ENCODE results near the gene BTBD6.

DNA sequence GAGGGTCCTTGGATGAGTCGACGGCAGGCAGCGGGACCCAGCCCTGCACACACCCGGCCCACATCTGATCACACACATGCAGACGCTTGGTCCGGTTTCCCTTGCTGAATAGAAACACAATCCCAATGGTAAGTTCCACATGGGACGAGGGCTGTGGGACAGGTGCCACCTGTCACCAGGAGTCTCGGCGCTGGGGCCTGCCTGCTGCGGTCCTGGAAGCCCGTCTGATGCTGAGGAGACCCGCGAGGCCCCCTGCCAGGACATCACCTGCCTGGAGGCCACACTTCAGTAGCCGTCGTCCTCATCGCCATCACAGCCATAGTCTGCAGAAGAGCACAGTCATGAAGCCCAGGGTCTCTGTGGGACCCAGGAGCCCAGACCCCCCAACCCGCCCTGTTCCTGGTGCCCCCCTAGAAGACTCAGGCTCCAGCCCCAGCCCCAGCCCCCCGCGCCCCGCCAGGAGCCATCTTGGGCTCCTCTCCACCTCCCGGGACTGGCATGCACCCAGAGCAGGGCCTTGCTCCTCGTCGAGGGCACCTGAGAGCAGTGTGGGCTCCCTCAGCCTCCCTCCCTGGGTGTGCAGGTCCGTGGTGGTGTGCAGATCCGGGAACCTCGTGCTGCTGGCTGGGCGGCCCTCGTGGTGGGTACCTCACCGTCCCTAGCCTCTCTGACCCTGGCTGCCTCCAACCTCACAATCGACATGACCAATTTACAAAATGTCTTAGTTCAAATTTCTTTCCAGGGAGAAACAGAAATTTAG, 37.9 kb upstream of the BTBD6 start:
- TF ChIP-seq EZH2 (IDR thresholded peaks at IDR 0.05; ENCODE audit: borderline replicate concordance) (no peak), EZH2phosphoT487 (IDR thresholded peaks at IDR 0.05; ENCODE audit: low read depth, severe bottlenecking, unreplicated experiment) (no peak)
- TF ChIP-seq, protein P1, sequence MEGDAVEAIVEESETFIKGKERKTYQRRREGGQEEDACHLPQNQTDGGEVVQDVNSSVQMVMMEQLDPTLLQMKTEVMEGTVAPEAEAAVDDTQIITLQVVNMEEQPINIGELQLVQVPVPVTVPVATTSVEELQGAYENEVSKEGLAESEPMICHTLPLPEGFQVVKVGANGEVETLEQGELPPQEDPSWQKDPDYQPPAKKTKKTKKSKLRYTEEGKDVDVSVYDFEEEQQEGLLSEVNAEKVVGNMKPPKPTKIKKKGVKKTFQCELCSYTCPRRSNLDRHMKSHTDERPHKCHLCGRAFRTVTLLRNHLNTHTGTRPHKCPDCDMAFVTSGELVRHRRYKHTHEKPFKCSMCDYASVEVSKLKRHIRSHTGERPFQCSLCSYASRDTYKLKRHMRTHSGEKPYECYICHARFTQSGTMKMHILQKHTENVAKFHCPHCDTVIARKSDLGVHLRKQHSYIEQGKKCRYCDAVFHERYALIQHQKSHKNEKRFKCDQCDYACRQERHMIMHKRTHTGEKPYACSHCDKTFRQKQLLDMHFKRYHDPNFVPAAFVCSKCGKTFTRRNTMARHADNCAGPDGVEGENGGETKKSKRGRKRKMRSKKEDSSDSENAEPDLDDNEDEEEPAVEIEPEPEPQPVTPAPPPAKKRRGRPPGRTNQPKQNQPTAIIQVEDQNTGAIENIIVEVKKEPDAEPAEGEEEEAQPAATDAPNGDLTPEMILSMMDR (IDR thresholded peaks at IDR 0.05; ENCODE audit: poor library complexity): no peak
